Caco-2 (cell line): ENCODE data around the gene ACTN4. TPM values are rescaled to one million over a fixed set of nuclear protein-coding genes. Genes with fewer than 3 reads are reported as not detected.

Source experiments
- BruUV-seq: library from RNA; stranded (reverse); fragments of 400-500 nt; replicated peaks from 2 replicates; lab custom pipeline; 2021; lab: Mats Ljungman, UMichigan
- CTCF ChIA-PET: fragments of 300-600 bp; sonication (Branson Sonifier 250); formaldehyde crosslinking; loops from one replicate; lab custom pipeline; 2022; ENCODE audit warnings: antibody characterized with exemption; lab: Charles Lee
- POLR2A ChIA-PET: fragments of 300-600 bp; sonication (Branson Sonifier 250); formaldehyde crosslinking; loops from one replicate; lab custom pipeline; 2022; ENCODE audit warnings: antibody characterized with exemption; lab: Charles Lee
- DNase-seq, 2 experiments: peaks; one replicate each; pipeline versions ENCODE4 v3.0.0 to v3.0.0-alpha.2; 2020 to 2022
- H3K27me3 ChIP-seq: replicated peaks from 2 replicates; pipeline ENCODE4 v1.6.0; 2011; ENCODE audit warnings: low read length; ENCODE audit not compliant: control insufficient read depth, insufficient read depth
- H3K36me3 ChIP-seq: 2 replicates; pipeline ENCODE4 v1.5.1; 2011; ENCODE audit warnings: low read length; ENCODE audit not compliant: control insufficient read depth, insufficient read depth
- H3K4me1 ChIP-seq: fragments of 250-450 bp; sonication (Bioruptor Pico); 2 replicates; pipeline ENCODE4 v1.5.1; 2020; ENCODE audit warnings: mild to moderate bottlenecking
- H3K4me3 ChIP-seq: 2 replicates; pipeline ENCODE4 v1.5.1; 2011; ENCODE audit warnings: low read depth, mild to moderate bottlenecking, control low read depth, low read length
- H3K9me3 ChIP-seq: fragments of 250-450 bp; sonication (Bioruptor Pico); 2 replicates; pipeline ENCODE4 v1.5.1; 2020; ENCODE audit warnings: mild to moderate bottlenecking, moderate library complexity
- H3K27ac Mint-ChIP-seq: one replicate; pipeline ENCODE4 v1.8.0; 2022; ENCODE audit warnings: mixed read lengths; ENCODE audit not compliant: unreplicated experiment
- H3K27me3 Mint-ChIP-seq: one replicate; pipeline ENCODE4 v1.8.0; 2022; ENCODE audit warnings: mixed read lengths; ENCODE audit not compliant: insufficient read depth, unreplicated experiment
- H3K36me3 Mint-ChIP-seq: one replicate; pipeline ENCODE4 v1.8.0; 2022; ENCODE audit warnings: mild to moderate bottlenecking, mixed read lengths; ENCODE audit not compliant: insufficient read depth, unreplicated experiment
- H3K4me1 Mint-ChIP-seq: one replicate; pipeline ENCODE4 v1.8.0; 2022; ENCODE audit warnings: low read depth, mixed read lengths; ENCODE audit not compliant: unreplicated experiment
- H3K4me3 Mint-ChIP-seq: one replicate; pipeline ENCODE4 v1.8.0; 2022; ENCODE audit warnings: mild to moderate bottlenecking, moderate library complexity, mixed read lengths; ENCODE audit not compliant: unreplicated experiment
- H3K9me3 Mint-ChIP-seq: one replicate; pipeline ENCODE4 v1.8.0; 2022; ENCODE audit warnings: mixed read lengths; ENCODE audit not compliant: unreplicated experiment
- intact Hi-C: fragments of 100-400 bp; cut with micrococcal nuclease; formaldehyde crosslinking; loops from one replicate; pipeline ENCODE4 v1.10.0; 2022; ENCODE audit not compliant: unreplicated experiment
- total RNA-seq: library from RNA; stranded (reverse); gene quantifications from 2 replicates; pipeline ENCODE4 v1.2.3, GENCODE V29; 2022
- TF ChIP-seq, protein P1 (sequence below), 2 experiments: fragments of 200-600 bp in 1 of 2; IDR thresholded peaks; 1 replicate in 1 of 2; 2 replicates in 1 of 2; pipeline versions ENCODE4 v1.5.1 to v1.8.0; 2011 to 2022; ENCODE audit warnings: antibody characterized with exemption in 1 of 2, control low read depth in 1 of 2, inconsistent platforms in 1 of 2, low read depth in 1 of 2, low read length in 1 of 2, mild to moderate bottlenecking in 1 of 2, moderate library complexity in 1 of 2; ENCODE audit not compliant: insufficient read depth in 1 of 2, severe bottlenecking in 1 of 2, unreplicated experiment in 1 of 2

Gene ACTN4
- total RNA-seq, 1 experiment from 2014 or later, result 605 TPM

DNA sequence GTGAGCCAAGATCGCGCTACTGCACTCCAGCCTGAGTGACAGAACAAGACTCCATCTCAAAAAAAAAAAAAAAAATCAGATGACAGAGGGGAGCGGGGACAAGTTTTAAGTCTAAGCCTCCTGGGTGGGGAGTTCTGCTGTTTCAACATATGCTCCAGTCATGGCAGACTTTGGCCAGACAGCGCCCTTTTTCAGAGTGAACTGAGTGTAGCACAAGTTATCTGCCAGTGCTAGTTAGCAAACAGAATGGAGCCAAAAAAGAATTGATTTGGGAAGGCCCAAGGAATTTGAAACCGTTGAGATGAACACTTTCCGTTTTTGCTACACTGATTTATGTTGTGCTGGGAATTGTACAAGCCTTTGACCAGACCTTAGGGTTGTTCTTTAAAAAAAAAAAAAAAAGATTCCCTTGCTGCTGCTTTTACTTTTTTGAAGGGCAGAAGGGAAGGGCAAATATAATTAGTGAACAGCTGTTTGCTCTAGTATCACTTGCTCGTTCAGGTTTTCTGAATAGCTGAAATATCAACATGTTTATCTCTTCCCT is 5.7 kb downstream of the ACTN4 start:
- CTCF ChIA-PET, result interaction anchor here (0.6 to 1.6 kb wide), 4 partner anchors 9 to 66 kb away, joined by 3 to 11 read pairs (median 4); no protein-coding TSS in a partner anchor
- no peaks in the 10 kb centered on the region for H3K27me3 Mint-ChIP-seq
- peak; percentile 73 to 81 for DNase-seq
- H3K27me3 ChIP-seq, result no peaks in the 10 kb centered on the region
- H3K4me1 ChIP-seq, result peaks cover 87% of the 10 kb centered on the region
- intact Hi-C loops, result loop anchor here (2.0 kb wide), 1 partner anchor 18 kb away; no protein-coding TSS in a partner anchor
- H3K4me1 Mint-ChIP-seq, result peaks cover 62% of the 10 kb centered on the region
- TF ChIP-seq, protein P1, sequence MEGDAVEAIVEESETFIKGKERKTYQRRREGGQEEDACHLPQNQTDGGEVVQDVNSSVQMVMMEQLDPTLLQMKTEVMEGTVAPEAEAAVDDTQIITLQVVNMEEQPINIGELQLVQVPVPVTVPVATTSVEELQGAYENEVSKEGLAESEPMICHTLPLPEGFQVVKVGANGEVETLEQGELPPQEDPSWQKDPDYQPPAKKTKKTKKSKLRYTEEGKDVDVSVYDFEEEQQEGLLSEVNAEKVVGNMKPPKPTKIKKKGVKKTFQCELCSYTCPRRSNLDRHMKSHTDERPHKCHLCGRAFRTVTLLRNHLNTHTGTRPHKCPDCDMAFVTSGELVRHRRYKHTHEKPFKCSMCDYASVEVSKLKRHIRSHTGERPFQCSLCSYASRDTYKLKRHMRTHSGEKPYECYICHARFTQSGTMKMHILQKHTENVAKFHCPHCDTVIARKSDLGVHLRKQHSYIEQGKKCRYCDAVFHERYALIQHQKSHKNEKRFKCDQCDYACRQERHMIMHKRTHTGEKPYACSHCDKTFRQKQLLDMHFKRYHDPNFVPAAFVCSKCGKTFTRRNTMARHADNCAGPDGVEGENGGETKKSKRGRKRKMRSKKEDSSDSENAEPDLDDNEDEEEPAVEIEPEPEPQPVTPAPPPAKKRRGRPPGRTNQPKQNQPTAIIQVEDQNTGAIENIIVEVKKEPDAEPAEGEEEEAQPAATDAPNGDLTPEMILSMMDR (IDR thresholded peaks at IDR 0.05; ENCODE audit: insufficient read depth in 1 of 2, low read depth in 1 of 2, low read length in 1 of 2, severe bottlenecking in 1 of 2, unreplicated experiment in 1 of 2), result no peak
- H3K36me3 Mint-ChIP-seq, result peaks cover 73% of the 10 kb centered on the region
- peaks cover 4% of the 10 kb centered on the region for H3K36me3 ChIP-seq
- H3K4me3 Mint-ChIP-seq, result peak overlapping the region; percentile 59
- H3K27ac Mint-ChIP-seq, result peak overlapping the region; percentile 84
- TSS peak; percentile 7 for BruUV-seq
- no peak overlapping the region; the same call in 1 of the 2 replicates for H3K4me3 ChIP-seq
- POLR2A ChIA-PET, result interaction anchor here (0.5 to 1.0 kb wide), 4 partner anchors 8 to 667 kb away, joined by 3 to 5 read pairs (median 4); partner anchors contain the start of gene LRFN1
- no peaks in the 10 kb centered on the region for H3K9me3 ChIP-seq
- no peaks in the 10 kb centered on the region for H3K9me3 Mint-ChIP-seq

DNA sequence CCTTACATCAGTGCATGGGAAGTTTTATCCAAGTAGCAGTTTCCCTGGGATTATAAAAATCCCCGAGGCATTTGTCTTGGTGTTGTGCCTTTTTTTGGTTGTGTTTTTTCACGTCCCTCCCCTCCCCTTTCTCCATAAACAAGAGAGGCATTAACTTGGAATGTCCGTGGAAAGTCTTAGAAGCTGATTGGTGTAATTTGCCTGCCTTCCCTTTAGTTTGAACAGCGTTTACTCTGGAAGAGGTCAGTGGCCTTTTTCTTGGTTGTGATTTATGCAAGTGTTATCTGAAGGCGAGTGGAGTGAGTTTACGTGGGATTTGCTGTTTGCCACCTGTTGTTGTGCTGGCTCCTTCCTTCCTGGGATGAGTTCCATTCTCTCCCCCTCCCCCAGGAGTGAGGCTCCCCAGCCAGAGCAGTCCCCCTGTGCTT is 7.2 kb downstream of the ACTN4 start:
- Mint-ChIP-seq H3K27me3 (no peaks in the 10 kb centered on the region), H3K9me3 (no peaks in the 10 kb centered on the region), H3K4me1 (peaks cover 56% of the 10 kb centered on the region), H3K4me3 (peak overlapping the region; percentile 32), H3K27ac (peak overlapping the region; percentile 84), H3K36me3 (peaks cover 76% of the 10 kb centered on the region)
- Histone ChIP-seq H3K4me3 (no peak overlapping the region), H3K36me3 (peaks cover 4% of the 10 kb centered on the region), H3K4me1 (peaks cover 100% of the 10 kb centered on the region), H3K27me3 (no peaks in the 10 kb centered on the region), H3K9me3 (no peaks in the 10 kb centered on the region)
- no TSS peak for BruUV-seq
- intact Hi-C loops, result loop anchor here (1.0 kb wide), 1 partner anchor 47 kb away; no protein-coding TSS in a partner anchor
- CTCF ChIA-PET, result interaction anchor here (1.6 kb wide), 1 partner anchor 32 kb away, joined by 11 read pairs; no protein-coding TSS in a partner anchor
- DNase-seq, result no peak
- POLR2A ChIA-PET, result no interaction called here
- TF ChIP-seq, protein P1 (IDR thresholded peaks at IDR 0.05; ENCODE audit: insufficient read depth in 1 of 2, low read depth in 1 of 2, low read length in 1 of 2, severe bottlenecking in 1 of 2, unreplicated experiment in 1 of 2), result no peak

GRCh38 chr19:38655148-38655824 is 7.8 kb downstream of the ACTN4 start:
- H3K4me1 ChIP-seq, result peaks cover 100% of the 10 kb centered on the region

More at GRCh38 chr19:38655148-38655824, 7.8 kb downstream of the ACTN4 start:
- Mint-ChIP-seq H3K27ac (peak overlapping the region; percentile 84), H3K9me3 (no peaks in the 10 kb centered on the region), H3K4me3 (peak overlapping the region; percentile 50), H3K27me3 (no peaks in the 10 kb centered on the region), H3K4me1 (peaks cover 60% of the 10 kb centered on the region), H3K36me3 (peaks cover 81% of the 10 kb centered on the region)
- ChIA-PET POLR2A (no interaction called here), CTCF (no interaction called here)
- Histone ChIP-seq H3K27me3 (no peaks in the 10 kb centered on the region), H3K4me3 (no peak overlapping the region), H3K9me3 (no peaks in the 10 kb centered on the region), H3K36me3 (peaks cover 4% of the 10 kb centered on the region)
- TF ChIP-seq, protein P1 (IDR thresholded peaks at IDR 0.05; ENCODE audit: insufficient read depth in 1 of 2, low read depth in 1 of 2, low read length in 1 of 2, severe bottlenecking in 1 of 2, unreplicated experiment in 1 of 2), result no peak
- BruUV-seq, result no TSS peak
- no peak for DNase-seq
- intact Hi-C loops, result no loop called here
